Stimulated activated CD8-positive, alpha-beta memory T cell treated with anti-CD3 and anti-CD28 coated beads, Interleukin-15, amount 100 ng/mL, for 4 hours (primary cell): ENCODE results near the gene PAN2.
A peak's percentile ranks its signal among the peaks of the same experiment; 100 is the strongest.
"Not testable (repeated sequence)": the region's sequence is repeated elsewhere in the genome, so short reads cannot be mapped to it uniquely, and the experiment has no call there.

ENCODE experiments used
- DNase-seq, 2 donors: peaks; one replicate each; pipeline ENCODE4 v3.0.0-alpha.2; 2020; ENCODE audit warnings: low read depth in 2 of 2

The PAN2 gene

DNA sequence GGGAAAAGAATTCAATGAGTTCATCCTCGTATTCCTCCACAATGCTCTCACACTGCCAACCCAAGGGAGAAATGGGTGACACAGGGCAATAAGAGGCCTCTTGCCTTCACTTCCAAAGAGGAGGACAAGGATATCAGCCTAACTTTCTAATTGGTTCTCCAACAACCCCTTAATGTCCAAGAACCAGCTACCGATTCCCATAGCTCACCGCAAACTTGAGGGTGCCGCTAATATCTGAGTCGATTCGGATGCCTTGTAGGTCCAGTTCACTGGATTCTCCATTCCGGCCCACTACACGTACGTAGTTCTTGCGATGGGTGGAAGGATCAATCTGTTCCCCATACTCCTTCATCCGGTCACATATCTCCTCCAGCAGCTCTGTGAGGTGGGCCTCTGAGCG is 22.8 kb downstream of the PAN2 start:
- no peak for DNase-seq

- DNase-seq = no peak
Measured at GRCh38 chr12:56308714-56309113, 25.1 kb downstream of the PAN2 start.

DNA sequence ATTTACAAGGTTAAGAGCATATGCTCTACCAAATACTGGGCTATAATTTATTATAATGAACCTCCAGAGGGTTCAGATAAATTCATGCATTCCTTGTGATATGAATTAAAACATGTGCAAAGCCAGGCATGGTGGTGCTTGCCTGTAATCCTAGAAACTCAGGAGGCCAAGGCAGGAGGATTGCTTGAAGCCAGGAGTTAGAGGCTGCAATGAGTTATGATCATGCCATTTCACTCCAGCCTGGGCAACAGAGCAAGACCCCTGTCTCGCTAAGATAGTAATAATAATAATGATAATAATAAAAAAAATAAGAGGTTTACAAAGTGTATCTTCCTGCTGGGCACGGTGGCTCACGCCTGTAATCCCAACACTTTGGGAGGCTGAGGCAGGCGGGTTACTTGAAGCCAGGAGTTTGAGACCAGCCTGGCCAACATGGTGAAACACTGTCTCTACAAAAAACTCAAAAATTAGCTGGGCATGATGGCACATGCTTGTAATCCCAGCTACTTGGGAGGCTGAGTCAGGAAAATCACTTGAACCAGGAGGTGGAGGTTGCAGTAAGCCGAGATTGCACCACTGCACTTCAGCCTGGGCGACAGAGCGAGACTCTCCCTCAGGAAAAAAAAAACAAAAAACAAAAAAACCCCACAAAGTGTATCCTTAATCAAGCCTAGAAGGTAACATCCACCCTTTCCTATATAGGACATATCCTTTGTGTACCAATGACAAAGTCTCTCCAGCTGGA is 26.4 kb downstream of the PAN2 start:
- DNase-seq = no peak

DNA sequence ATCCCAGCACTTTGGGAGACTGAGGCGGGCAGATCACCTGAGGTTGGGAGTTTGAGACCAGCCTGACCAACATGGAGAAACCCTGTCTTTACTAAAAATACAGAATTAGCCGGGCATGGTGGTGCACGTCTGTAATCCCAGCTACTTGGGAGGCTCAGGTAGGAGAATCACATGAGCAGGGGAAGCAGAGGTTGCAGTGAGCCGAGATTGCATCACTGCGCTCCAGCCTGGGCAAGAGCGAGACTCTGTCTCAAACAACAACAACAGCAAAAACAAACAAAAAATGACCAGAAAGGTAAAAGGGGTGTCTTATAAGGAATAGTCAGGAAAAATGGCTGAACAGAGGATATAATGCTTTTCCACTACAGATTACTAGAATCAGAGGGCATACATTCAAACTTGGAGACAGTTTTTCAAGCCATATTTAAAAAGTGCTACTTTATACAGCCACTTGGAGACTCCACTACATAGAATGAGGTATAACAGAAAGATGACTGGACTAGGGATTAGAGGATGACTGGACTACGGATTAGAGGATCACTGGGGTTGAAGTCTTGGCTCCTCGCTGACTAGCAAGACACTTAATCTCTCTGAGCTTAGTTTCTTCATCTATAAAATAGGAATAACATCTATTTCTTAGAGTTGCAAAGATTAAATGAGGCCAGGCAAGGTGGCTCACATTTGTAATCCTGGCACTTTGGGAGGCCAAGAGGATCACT is 28.8 kb downstream of the PAN2 start:
- DNase-seq = no peak

- no peak for DNase-seq
Measured at GRCh38 chr12:56304276-56304675, 29.5 kb downstream of the PAN2 start.

GRCh38 chr12:56300644-56301464 is 32.9 kb downstream of the PAN2 start:
- DNase-seq = no peak

DNA sequence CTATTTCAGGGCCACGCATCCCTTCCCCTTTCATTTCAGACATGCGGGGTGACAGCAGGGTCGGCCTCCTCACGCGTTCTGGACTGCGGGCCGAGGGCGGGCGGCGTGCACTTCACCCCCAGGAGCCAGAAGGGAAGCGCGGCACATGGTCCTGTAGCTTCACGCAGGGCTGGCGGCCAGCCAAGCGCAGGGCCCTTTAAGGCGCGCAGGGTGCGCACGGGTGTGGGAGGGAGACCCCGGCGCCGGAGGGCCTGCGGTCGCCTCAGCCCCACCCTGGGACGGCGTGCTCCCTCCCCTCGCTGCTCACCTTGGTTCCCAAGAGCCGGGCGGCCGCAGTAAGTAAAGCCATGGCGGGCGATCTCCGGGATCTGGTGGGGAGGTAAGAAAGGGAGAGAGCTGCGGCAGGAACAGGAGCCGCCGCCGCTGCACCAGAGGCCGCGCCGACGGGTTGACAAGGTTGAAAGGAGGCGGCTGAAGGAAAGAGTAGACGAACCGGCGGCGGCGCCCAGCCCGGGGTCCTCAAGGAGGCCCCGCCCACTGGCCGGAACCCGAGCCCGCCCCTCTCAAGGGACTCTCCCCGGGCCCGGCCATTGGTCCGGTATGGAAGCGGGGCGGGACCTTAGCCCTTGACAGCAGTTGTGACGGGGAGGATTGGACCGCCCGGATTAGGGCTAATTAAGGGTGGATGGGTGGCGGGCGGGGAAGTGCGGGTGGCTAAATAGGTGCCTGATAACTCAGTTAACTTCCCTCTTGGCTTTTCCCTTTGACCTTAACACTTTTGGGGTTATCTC is 33.8 kb downstream of the PAN2 start, which contains the start of gene CS:
Gene CS (minus strand): TSS at position 478 of the 791 bp plus-strand sequence. CDS start 129 bp downstream, at position 349.
- DNase-seq = peak; percentile 96 to 98

- DNase-seq = no peak
Measured at GRCh38 chr12:56299308-56299852, 34.4 kb downstream of the PAN2 start.

GRCh38 chr12:56298828-56299227 is 35.0 kb downstream of the PAN2 start:
- DNase-seq = no peak

GRCh38 chr12:56297400-56297799 is 36.4 kb downstream of the PAN2 start:
- no peak for DNase-seq

DNA sequence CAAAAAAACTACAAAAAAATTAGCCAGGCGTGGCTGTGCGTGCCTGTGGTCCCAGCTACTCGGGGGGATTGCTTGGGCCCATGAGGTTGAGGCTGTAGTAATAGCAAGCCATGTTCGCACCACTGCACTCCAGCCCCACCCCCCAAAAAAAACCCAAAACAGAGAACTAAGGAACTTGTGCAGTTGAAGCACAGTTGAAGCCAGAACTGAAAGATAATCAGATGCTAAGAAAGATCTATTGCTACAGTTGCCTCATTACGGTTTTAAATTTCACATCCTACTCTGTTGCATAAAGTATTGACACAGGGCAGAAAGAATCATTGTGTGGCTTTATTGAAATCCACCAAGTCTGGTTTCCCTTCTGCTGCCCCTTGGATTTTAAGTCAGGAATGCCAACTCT is 37.5 kb downstream of the PAN2 start:
- no peak for DNase-seq

- no peak for DNase-seq
Measured at GRCh38 chr12:56293795-56294194, 40.0 kb downstream of the PAN2 start.

DNA sequence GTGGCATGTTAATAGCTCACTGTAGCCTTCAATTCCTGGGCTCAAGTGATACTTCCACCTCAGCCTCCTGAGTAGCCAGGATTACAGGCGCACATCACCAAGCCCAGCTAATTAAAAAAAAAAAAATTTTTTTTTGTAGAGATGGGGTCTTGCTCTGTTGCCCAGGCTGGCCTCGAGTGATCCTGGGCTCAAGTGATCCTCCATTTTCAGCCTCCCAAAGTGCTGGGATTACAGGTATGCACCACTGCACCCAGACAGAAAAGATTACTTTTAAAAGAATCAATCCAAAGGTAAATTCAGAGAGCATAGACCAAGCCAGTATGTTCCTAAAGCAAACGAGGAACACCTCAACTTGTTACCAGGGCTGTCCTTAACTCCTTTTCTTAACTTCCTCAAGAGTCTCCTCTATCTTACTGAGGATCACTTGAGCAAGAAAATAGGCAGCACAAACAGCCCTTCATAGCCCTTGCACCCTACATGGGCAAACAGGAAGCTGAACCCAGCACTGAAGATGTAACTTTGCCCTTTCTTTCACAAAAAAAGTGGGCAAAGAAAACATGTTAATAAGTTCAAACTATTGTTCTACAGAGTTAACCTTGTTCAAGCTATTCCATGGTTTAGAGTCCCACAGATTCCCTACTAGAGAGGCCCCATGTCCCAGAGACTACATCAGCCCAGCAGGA is 45.0 kb downstream of the PAN2 start:
- DNase-seq = no peak

DNA sequence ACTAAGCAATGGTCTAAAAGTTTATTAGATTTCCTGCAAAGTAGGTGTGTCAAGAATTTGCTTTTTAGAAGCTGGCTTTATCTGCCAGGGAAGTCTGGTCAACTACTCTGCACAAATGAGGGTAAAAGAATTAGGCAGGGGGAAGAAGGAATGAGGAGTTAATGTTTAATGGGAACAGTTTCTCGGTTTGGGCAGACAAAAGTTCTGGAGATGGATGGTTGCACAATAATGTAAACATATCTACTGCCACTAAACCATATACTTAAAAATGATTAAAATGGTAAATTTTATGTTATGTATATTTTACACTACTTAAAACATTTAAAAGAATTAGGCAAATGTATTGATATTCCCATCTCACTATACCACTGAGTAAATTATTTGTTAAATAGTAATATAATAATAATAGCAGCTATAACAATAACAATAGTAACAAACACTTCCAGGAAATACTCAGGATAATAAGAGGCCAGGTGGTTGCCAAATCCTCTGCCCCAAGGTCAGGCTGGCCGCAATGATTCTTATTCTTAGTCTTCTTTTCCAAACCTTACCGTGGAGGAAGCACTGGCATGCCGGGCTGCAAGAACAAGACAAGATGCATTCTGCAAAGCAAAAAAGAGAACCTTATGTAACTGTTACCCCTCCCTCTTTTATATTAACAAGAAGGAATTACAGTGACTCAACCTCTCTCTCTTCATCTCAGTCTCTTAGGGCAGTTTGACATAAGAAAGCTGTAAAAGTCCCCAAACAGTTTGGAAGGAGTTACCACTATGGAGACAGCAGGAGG is 47.6 kb downstream of the PAN2 start:
- no peak for DNase-seq

DNA sequence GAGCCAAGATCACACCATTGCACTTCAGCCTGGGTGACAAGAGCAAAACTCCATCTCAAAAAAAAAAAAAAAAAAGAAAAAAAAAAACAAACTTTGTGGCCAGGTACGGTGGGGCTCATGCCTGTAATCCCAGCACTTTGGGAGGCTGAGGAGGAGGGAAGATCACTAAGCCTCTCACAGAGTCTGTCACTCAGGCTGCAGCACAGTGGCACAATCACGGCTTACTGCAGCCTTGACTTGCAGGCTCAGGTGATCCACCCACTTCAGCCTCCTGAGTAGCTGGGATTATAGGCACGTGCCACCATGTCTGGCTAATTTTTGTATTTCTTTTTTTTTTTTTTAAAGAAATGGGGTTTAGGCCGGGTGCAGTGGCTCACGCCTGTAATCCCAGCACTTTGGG is 49.5 kb downstream of the PAN2 start:
- not testable (repeated sequence) for DNase-seq

DNA sequence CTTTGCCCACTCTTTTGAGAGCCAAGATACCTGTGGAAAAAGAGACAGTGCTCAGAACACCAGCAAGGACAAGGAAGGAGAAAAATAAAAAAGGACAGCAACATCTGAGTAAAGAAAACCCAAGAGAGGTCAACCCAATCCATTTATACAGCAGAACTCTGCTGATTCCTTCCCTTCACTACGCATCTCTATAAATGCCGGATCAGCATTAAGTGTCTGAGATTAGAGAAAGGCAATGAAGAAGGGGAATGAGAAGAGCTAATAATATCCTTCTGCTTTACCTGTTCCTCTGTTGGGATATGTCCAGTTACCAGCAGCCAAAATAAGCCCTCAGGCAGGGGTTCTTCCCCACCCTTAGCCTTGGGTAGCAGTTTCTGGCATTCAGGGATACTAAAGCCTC is 51.2 kb downstream of the PAN2 start:
- DNase-seq = no peak

DNA sequence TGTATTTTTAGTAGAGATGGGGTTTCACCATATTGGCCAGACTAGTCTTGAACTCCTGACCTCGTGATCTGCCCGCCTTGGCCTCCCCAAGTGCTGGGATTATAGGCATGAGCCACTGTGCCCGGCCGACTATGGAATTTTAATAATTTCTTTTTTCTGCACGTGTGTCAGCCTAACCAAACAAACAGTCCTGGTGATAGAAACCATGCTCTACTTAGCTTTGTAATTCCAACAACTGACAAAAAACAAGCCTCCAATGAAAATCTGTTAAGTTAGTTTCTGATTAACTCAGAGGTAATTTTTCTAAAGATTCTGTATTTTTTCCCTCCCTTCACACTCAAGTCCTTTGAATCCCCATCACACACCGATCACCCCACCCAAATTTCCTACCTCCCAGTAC is 51.8 kb downstream of the PAN2 start:
- DNase-seq = no peak

- DNase-seq = no peak
Measured at GRCh38 chr12:56280849-56281248, 53.0 kb downstream of the PAN2 start.

DNA sequence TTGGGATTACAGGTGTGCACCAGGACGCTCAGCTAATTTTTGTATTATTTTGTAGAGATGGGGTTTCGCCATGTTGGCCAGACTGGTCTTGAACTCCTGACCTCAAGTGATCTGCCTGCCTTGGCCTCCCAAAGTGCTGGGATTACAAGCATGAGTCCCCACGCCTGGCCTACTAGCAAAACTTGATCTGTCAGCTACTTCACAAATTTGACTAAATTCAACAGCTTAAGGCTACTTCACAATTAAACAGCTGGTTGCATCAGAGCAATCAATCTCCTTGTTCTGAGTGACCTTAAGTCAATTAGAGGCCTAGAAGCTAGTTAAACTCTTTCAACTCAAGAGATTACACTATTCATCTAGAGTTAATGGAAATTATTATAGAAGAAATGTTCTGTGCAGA is 54.9 kb downstream of the PAN2 start:
- DNase-seq = no peak

GRCh38 chr12:56274299-56274698 is 59.5 kb downstream of the PAN2 start:
- no peak for DNase-seq
